ENCODE data around the gene IRAK1. TPM values are rescaled to one million over a fixed set of nuclear protein-coding genes. Genes with fewer than 3 reads are reported as not detected.

IRAK1 gene
- total RNA-seq, 2 experiments from 2014 or later = 61.2 to 67.4 TPM

DNA sequence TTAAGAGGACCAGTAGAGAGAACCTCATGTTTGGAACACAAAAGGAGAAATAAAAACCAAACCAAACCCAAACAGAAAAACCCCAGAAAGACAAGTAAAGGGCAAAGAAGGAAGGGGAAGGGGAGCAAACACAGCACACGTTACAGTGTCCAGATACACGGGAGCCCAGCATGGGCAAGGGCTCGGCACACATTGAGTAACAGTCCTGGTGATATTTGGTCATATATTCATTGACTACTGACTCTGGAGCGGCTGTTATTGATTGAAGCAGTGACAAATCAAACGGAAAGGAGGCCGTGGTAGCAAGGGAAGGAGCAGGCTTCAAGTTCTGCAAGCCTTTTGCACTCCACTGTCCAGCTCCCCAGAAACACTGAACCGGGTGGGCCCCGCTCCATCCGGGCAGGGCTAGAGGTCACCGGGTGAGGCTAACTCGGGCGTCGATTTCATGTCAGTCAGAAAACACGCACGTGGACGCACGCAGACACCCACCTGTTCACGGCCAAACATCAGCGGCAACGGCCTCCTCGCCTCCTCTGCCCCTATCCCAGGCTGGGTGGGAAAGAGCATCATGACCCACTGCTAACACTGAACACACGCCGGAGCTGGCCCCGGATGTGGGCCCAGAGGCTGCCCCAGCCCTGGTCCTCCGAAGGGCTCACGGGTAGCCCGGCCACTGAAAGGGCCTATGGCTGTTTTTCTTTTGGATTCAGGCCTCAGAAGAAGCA lies 3.7 kb upstream of the IRAK1 start:
- peaks cover 25% of the 10 kb centered on the region for H3K4me1 ChIP-seq (ENCODE audit: insufficient read depth, low read length)
- H3K36me3 Mint-ChIP-seq (ENCODE audit: low read depth) = peaks cover 32% of the 10 kb centered on the region
- ATAC-seq (ENCODE audit: poor library complexity) = no peak
- ChIA-PET CTCF (no interaction called here), POLR2A (no interaction called here)
- TF ChIP-seq, protein P1, sequence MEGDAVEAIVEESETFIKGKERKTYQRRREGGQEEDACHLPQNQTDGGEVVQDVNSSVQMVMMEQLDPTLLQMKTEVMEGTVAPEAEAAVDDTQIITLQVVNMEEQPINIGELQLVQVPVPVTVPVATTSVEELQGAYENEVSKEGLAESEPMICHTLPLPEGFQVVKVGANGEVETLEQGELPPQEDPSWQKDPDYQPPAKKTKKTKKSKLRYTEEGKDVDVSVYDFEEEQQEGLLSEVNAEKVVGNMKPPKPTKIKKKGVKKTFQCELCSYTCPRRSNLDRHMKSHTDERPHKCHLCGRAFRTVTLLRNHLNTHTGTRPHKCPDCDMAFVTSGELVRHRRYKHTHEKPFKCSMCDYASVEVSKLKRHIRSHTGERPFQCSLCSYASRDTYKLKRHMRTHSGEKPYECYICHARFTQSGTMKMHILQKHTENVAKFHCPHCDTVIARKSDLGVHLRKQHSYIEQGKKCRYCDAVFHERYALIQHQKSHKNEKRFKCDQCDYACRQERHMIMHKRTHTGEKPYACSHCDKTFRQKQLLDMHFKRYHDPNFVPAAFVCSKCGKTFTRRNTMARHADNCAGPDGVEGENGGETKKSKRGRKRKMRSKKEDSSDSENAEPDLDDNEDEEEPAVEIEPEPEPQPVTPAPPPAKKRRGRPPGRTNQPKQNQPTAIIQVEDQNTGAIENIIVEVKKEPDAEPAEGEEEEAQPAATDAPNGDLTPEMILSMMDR (IDR thresholded peaks at IDR 0.05) = no peak
- DNase-seq = no peak
- peaks cover 21% of the 10 kb centered on the region for H3K36me3 ChIP-seq (ENCODE audit: insufficient read depth, low read length)
- no peak overlapping the region for H3K27ac Mint-ChIP-seq
- no peaks in the 10 kb centered on the region for H3K9me3 ChIP-seq (ENCODE audit: control insufficient read depth in 1 of 2, insufficient read depth in 1 of 2, low read length in 2 of 2)
- no peak overlapping the region for H3K4me3 ChIP-seq (ENCODE audit: low read length)
- H3K27me3 Mint-ChIP-seq = no peaks in the 10 kb centered on the region
- no peak overlapping the region for H3K27ac ChIP-seq (ENCODE audit: low read depth in 1 of 2, low read length in 2 of 2)
- no peaks in the 10 kb centered on the region for H3K9me3 Mint-ChIP-seq
- peaks cover 5% of the 10 kb centered on the region for H3K4me1 Mint-ChIP-seq (ENCODE audit: low read depth)
- H3K4me3 Mint-ChIP-seq = peak overlapping the region; percentile 9
- intact Hi-C loops (cut with DNase I, micrococcal nuclease) = no loop called here
- no peaks in the 10 kb centered on the region for H3K27me3 ChIP-seq (ENCODE audit: control insufficient read depth in 1 of 2, insufficient read depth in 2 of 2, low read length in 2 of 2)

DNA sequence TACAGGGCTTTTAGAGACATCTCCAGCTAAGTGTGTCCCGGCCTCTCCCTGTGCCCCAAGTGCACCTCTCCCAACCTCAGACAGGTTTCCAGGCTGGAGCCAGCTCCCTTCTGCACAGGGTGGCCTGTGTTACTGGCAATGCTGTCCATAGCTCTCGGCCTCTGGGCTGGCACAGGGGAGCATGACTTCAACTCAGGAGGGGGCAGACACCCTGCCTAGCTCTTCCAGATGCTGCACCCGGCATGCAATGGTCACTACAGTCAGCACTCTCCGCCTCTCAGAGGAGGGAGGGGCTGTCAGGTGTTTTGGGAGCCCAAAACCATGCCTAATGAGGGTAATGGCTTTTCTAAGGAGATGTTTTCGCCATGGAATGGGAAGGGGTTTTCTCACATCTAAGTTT lies 2.4 kb upstream of the IRAK1 start:
- POLR2A ChIA-PET = no interaction called here

DNA sequence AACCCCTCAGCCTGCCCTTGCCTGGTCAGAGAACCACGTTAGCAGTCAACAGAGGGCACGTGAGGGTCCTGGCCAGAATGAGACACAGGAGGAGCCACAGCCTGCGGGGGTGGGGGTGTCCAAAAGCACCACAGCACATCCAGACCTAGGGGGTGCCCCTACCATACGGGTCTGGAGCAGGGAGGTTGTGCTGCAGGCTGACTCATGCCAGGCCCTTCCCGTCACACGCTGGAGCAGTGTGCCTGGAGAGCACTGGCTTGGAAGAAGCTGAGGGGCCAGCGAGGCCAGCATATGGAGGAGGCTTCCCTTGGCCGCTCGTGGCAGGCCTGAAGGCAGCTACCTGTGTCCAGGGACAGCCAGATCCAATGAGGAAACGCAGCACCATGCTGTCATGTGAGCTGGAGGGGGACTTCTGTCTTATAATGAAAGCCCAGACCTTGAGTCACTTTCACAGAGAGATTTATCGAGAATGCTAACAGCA lies 1.5 kb upstream of the IRAK1 start:
- intact Hi-C loops (cut with DNase I, micrococcal nuclease) = no loop called here
- ChIA-PET CTCF (no interaction called here), POLR2A (no interaction called here)
- Mint-ChIP-seq H3K4me3 (no peak overlapping the region), H3K9me3 (no peaks in the 10 kb centered on the region), H3K36me3 (ENCODE audit: low read depth) (peaks cover 19% of the 10 kb centered on the region), H3K27ac (peak overlapping the region; percentile 94), H3K27me3 (no peaks in the 10 kb centered on the region), H3K4me1 (ENCODE audit: low read depth) (peaks cover 5% of the 10 kb centered on the region)
- Histone ChIP-seq H3K27me3 (ENCODE audit: control insufficient read depth in 1 of 2, insufficient read depth in 2 of 2, low read length in 2 of 2) (no peaks in the 10 kb centered on the region), H3K4me1 (ENCODE audit: insufficient read depth, low read length) (peaks cover 34% of the 10 kb centered on the region), H3K36me3 (ENCODE audit: insufficient read depth, low read length) (peaks cover 28% of the 10 kb centered on the region), H3K9me3 (ENCODE audit: control insufficient read depth in 1 of 2, insufficient read depth in 1 of 2, low read length in 2 of 2) (no peaks in the 10 kb centered on the region), H3K27ac (ENCODE audit: low read depth in 1 of 2, low read length in 2 of 2) (peak overlapping the region in 1 of 2 donors; percentile 70), H3K4me3 (ENCODE audit: low read length) (no peak overlapping the region)
- no peak for ATAC-seq (ENCODE audit: poor library complexity)
- peak in 2 of 14 experiments; percentile 47 to 65 for DNase-seq
- TF ChIP-seq, protein P1 (IDR thresholded peaks at IDR 0.05) = no peak

More for the DNA sequence above, 2.4 kb upstream of the IRAK1 start:
- Mint-ChIP-seq H3K36me3 (ENCODE audit: low read depth) (peaks cover 19% of the 10 kb centered on the region), H3K9me3 (no peaks in the 10 kb centered on the region), H3K27ac (no peak overlapping the region), H3K27me3 (no peaks in the 10 kb centered on the region), H3K4me3 (no peak overlapping the region), H3K4me1 (ENCODE audit: low read depth) (peaks cover 5% of the 10 kb centered on the region)
- peak overlapping the region in 1 of 2 donors; percentile 7 for H3K27ac ChIP-seq (ENCODE audit: low read depth in 1 of 2, low read length in 2 of 2)
- TF ChIP-seq, protein P1 (IDR thresholded peaks at IDR 0.05) = no peak
- no peak overlapping the region for H3K4me3 ChIP-seq (ENCODE audit: low read length)
- H3K27me3 ChIP-seq (ENCODE audit: control insufficient read depth in 1 of 2, insufficient read depth in 2 of 2, low read length in 2 of 2) = no peaks in the 10 kb centered on the region
- no peaks in the 10 kb centered on the region for H3K9me3 ChIP-seq (ENCODE audit: control insufficient read depth in 1 of 2, insufficient read depth in 1 of 2, low read length in 2 of 2)
- DNase-seq (no peak), ATAC-seq (ENCODE audit: poor library complexity) (no peak)
- intact Hi-C loops (cut with DNase I, micrococcal nuclease) = no loop called here
- CTCF ChIA-PET = no interaction called here
- peaks cover 30% of the 10 kb centered on the region for H3K4me1 ChIP-seq (ENCODE audit: insufficient read depth, low read length)
- H3K36me3 ChIP-seq (ENCODE audit: insufficient read depth, low read length) = peaks cover 20% of the 10 kb centered on the region
